GM11168 (cell line): Measurements from ENCODE around the gene DNAJA3.
"Not testable (repeated sequence)": the region's sequence is repeated elsewhere in the genome, so short reads cannot be mapped to it uniquely, and the experiment has no call there.

Source experiments
- in situ Hi-C: fragments of 300-500 bp; cut with MboI; formaldehyde crosslinking; loops from one replicate; pipeline ENCODE4 v1.12.0; 2022; ENCODE audit warnings: low sequenced_read_pairs; ENCODE audit not compliant: unreplicated experiment

DNAJA3 gene

GRCh38 chr16:4386951-4387565, 38.6 kb upstream of the DNAJA3 start:
- in situ Hi-C loops, result no loop called here

GRCh38 chr16:4387781-4388180, 37.9 kb upstream of the DNAJA3 start:
- in situ Hi-C loops, result no loop called here

- in situ Hi-C loops, result no loop called here
These were observed 37.2 kb upstream of the DNAJA3 start for GRCh38 chr16:4388271-4389021.

DNA sequence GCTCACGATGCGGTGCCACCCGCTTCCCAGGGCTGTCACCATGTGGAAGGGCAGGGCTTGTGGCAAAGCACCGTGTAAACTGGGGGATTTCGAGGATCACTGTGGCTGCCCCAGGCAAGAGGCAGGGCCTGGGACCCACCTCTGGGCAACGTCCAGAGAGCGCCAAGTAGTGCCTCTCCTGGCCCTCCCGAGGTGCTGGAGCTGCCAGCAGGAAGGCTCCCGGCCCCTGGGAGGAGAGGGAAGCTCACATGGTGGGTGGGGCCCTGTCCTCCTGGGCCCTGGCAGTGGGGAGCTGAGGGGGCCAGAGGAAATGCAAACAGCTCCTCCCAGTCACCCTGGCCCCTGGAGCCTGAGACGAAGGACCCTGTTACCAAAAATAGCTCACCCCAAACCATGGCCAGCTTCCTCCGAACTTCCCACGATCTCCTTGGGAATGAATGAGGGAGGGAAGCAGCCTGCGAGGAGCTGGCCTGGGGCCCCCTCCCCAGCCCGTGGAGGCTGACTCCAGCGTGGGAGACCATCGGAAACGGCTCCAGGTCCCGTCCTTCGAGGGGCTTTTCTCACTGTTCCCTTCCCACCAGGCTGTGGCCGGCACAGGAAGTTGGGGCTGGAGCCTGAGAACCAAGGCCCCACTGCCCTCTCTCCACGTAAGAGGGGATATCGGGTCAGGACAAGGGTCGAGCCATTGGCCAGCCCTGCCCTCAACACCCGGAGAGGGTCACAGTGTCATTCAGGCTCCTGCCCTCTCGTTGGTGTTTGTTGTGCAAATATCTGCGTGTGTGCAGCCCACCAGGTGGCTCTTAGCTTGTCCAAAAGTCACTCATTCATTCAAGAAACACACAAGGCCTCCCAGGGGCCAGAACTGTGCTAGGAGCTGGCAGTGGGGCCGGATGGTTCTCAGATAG, 36.4 kb upstream of the DNAJA3 start:
- in situ Hi-C loops, result no loop called here

DNA sequence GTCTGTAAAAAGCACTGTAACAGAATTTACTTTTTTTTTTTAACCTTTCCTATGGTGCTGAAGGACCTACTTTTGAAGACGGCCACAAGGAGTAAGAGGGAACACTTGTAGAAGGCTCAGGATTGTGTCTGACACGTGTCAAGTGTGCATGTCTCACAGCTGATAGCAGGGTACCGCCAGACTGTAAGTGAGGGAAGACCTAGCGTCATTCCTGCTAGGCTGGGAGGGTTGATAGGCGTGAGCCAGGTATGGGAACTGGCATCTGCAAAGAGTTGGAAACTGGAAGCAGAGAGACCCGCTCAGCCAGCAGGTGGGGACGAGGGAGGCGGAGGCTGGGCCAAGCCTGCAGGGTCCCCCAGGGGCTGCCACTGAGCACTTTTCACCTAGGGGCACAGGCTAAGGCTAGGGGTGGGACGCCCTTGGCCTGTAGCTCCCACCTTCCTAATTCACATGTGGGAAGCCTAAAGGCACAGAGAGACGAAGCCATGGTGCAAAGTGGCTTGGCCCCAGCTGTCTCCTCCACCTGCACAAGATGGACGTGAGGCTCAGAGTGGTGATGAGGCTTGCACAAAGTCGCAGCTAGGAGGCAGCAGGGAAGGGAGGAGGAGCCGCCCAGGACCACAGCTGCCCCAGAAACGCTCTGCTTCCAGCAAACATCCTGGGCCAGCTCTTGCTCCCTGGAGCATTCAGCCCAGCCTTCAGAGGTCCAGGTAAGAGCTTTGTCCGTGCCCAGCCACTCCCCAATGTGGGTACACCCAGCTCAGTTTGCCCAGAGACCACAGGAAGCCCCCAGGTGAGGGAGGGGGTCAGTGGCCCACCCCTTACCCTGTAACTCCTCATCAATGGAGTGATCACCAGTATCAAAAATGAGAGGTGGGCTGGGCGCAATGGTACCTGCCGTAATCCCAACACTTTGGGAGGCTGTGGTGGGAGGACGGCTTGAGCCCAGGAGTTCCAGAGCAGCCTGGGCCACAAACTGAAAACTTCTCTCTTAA, 35.1 kb upstream of the DNAJA3 start:
- in situ Hi-C loops, result no loop called here

DNA sequence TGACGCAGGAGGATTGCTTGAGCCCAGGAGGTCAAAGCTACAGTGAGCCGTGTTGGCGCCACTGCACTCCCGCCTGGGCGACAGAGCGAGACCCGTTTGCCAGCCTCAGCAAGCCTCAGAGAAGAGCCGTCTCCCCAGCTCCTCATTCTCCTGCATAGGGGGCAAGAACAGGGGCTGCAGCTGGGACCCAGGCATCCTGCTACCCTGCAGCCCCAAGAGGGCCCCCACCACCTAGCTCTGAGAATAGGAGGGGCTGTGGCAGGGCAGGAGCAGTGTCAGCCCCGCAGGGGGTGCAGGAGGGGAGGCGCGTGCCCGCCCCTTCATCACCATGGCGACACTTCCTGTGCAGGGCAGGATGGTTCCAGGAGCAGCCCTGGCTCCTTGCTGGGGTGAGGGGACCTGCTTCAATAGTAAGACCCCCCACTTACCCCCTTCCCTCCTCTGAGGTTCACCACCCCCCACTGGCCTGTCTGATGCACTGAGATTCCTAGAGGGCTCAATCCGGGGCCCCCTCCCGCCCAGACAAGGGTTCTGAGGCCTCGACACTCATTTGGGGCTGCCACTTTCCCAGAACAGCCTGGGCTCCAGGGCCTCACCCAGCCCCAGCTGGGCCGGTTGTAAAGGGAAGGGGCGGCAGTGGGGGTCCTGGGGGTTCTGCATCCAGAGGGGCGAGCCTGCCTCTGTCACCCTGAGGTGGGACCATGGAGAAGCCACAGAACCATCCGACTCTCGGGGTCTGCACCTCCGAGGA, 33.9 kb upstream of the DNAJA3 start:
- in situ Hi-C loops, result no loop called here

DNA sequence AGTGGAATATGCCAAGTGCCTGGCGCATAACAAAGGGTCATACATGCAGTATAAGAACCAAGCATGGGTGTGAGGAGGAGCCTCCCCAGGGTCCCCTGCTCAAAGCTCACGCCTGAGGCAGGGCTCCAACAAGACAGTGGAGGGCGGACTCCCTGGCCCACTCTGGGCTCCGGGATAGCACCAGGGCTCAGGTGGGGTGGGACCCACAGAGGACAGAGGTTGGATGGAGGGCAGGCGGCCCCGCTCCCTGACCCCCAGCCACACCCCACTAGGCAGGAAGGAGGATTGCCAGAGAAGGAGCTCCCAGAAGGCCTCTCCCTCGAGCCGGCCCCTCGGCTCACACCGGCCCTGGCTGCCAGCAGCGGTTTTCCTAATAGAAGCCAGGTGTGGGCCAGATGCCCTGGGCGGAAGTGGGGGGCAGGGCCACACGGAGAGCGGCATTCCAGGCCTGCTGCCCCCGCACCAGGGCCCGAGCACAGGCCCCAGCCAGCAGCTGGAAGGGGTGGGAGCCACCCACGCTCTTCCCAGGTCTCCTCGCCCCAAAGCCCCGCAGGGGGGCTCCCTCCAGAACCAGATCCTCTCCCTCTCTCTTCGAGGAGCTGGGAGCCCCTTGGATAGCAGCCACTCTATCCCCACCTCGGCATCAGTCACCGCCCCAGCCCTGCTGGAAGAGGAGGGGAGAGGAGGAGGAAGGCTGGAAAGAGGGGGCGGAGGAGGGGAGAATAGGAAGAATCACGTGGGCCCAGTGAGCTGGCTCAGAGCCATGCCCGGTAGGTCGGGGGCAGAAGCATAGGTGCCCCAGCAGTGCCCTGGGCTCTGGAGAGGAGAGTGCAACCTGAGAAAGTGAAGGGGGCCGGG, 33.1 kb upstream of the DNAJA3 start:
- in situ Hi-C loops, result no loop called here

GRCh38 chr16:4393240-4393600, 32.4 kb upstream of the DNAJA3 start:
- in situ Hi-C loops, result no loop called here

DNA sequence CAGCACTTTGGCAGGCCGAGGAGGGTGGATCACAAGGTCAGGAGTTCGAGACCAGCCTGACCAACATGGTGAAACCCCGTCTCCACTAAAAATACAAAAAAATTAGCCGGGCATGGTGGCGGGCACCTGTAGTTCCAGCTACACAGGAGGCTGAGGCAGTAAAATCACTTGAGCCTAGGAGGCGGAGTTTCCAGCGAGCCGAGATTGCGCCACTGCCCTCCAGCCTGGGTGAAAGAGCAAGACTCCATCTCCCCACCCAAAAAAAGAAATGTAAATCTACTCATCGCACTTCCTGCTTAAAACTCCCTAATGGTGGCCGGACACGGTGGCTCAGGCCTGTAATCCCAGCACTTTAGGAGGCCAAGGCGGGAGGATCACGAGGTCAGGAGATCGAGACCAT, 31.8 kb upstream of the DNAJA3 start:
- in situ Hi-C loops, result not testable (repeated sequence)

DNA sequence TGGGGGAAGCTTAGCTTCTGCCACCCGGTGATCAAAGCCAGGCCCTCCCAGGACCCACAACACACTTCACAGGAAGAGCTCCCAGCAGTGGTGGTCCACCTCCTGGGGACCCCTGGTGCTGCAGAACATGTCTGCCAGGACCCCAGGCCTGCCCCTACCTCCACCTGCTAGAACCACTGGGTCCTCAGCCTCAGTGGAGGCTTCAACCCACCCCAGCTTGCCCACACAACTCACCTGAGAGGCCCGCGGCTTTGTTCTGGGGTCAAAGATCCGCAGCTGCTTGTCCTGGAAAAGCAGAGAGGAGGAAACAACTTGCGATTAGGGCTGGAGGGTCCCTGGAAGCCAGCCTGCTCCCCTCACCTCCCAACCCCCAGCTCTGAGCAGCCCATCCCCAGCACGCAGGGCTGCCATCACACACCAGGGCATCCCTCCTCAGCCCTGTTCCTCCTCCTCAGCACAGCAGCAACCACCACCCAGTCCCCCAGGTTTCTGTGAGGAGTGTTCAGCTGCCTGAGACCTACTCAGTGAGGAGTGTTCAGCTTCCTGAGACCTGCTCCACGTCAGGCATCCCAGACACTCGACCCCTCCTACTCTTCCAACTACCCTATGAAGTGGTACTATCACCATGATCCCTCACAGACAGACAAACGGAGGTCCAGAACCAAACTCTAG, 30.5 kb upstream of the DNAJA3 start:
- in situ Hi-C loops, result no loop called here

- in situ Hi-C loops, result no loop called here
These were observed 26.5 kb upstream of the DNAJA3 start for GRCh38 chr16:4399001-4399730.

DNA sequence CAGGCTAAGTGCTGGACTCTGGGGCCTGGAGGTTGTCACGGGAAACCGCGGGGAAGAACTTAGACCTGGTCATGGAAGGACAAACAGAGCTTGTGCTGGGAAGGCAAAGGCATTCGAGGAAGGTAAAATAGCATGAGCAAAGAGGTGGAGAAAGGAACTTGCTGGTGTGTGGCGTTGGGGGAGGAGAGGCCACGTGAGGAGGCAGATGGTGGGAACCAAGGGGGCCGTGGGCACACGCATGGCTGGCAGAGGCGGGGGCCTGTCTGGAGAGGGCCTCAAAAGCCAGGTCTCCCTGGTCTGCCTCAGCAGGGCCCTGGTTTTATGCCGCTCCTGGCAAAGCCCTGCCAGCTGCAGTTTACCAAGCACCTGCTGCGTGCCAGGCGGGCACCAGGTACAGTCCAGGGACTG, 24.6 kb upstream of the DNAJA3 start:
- in situ Hi-C loops, result no loop called here

- in situ Hi-C loops, result no loop called here
These were observed 24.2 kb upstream of the DNAJA3 start for GRCh38 chr16:4401510-4401909.

GRCh38 chr16:4402439-4403132, 23.1 kb upstream of the DNAJA3 start:
- in situ Hi-C loops, result no loop called here

DNA sequence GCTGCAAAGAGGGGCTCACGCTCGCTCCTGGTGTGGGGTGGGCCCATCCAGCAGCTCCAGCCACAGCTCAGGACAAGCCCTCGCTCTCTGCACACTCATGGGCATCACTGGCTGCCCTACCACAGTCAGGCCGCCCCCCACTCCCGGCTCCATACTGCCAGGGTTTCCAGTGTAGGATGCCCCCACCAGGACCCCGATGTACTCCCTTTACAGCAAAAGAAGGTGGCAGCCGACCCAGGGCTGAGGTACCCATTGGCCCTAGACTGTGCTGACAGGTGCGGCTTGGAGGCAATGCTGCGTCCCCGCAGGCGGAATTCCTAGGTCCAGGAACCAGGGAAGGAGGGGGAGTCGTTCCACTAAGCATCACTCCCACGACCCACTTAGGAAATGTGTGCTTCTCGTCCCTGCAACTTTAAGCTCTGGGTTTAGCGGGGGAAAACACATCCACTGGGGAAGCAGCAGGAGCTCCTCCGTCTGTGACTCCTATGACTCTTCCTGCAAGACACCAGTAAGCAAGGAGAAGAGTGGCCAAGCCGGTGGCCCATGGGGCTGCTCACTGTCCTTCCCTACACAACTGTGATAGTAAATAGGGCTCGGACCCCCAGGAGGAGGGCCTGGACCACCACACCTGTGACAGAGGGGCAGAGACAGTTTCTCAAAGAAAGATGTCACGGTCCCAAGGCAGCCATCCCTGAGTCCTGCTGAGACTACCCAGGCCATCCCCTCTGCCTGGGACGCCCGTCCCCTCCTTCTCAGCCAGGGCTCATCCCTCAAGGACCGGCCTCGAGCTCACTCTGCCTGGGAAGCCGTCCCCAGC, 22.3 kb upstream of the DNAJA3 start:
- in situ Hi-C loops, result no loop called here
